ENCODE results near the gene CRYBG1. TPM values are rescaled to one million over a fixed set of nuclear protein-coding genes. Genes with fewer than 3 reads are reported as not detected.

The CRYBG1 gene
- total RNA-seq, 1 donor, result 15.5 TPM

GRCh38 chr6:106475284-106475683 is 114.8 kb downstream of the CRYBG1 start:
- H3K4me3 ChIP-seq (ENCODE audit: low read depth, low read length), result no peak overlapping the region
- TF ChIP-seq CTCF (IDR thresholded peaks at IDR 0.05; ENCODE audit: insufficient read depth, low read depth, low read length), result no peak
- no peak for DNase-seq (ENCODE audit: low read depth)

DNA sequence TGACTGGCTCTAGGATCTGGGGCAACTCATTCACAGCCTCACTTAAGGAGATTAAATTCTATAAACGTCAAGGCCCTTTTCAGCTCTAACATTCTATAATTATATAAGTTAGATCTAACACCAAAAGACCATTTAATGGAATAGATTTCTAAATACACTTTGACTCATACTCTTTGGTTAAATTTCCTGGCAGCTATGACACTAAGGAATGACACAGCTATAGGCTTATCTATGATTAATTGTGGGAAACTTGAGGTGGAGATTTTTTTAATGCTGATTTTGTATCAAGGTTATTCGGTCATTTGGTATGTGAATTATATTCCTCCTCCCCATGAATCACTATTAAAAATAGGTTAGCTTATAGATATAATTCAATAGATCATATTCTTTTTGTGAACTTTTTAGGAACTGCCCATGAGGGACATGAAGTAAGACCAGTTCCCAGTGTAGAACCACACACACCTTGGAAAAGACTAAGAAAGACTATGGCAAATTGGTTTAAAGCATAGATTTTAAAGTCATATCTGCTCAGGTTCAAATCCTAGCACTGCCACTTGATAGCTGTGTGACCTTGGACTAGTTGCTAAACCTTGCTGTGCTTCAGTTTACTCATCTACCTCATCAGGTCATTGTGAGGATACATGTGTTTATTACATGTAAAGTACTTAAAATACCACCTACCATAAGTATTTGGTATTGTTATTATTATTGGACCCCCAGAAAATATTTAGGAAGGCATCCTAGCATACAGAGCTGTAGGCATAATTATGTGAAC is 116.0 kb downstream of the CRYBG1 start:
- TF ChIP-seq CTCF (IDR thresholded peaks at IDR 0.05; ENCODE audit: insufficient read depth, low read depth, low read length), result no peak
- peak; percentile 12 for DNase-seq (ENCODE audit: low read depth)
- H3K4me3 ChIP-seq (ENCODE audit: low read depth, low read length), result no peak overlapping the region

DNA sequence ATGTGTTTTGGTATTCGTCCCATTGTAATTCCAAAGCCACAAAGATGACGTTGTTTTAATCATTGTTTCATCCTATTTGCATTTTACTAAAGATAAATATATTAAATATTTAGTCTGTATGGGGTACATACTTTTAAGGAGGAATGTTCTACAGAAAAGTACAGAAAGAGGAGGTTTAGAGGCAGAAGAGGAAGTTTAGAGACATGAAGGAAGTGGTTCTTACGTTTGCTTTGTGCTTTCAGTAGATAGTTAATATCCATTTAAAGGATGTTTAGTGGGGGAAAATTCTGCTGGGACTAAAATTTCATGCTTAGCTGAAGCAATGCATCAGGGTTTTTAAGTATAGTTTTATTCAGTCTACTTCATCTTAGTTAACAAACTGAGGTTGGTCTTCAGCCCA is 116.6 kb downstream of the CRYBG1 start:
- DNase-seq (ENCODE audit: low read depth), result no peak
- H3K4me3 ChIP-seq (ENCODE audit: low read depth, low read length), result no peak overlapping the region
- TF ChIP-seq CTCF (IDR thresholded peaks at IDR 0.05; ENCODE audit: insufficient read depth, low read depth, low read length), result no peak

- DNase-seq (ENCODE audit: low read depth), result no peak
Observed at GRCh38 chr6:106477790-106478189, 117.3 kb downstream of the CRYBG1 start.

DNA sequence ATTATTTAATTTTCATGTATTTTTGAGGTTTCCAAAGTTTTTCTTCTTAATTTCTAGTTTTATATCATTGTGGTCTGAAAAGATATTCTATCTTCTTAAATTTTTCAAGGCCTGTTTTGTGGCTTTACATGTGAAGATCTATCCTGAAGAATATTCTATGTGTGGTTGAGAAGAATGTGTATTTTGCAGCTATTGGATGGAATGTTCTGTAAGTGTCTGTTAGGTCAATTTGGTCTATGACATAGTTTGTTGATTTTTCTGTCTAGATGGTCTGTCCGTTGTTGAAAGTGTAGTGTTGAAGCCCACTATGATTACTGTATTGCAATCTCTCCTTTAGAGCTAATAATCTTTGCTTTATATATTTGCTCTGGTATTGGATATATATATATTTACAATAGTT is 125.7 kb downstream of the CRYBG1 start:
- no peak for TF ChIP-seq CTCF (IDR thresholded peaks at IDR 0.05; ENCODE audit: insufficient read depth, low read depth, low read length)
- no peak overlapping the region for H3K4me3 ChIP-seq (ENCODE audit: low read depth, low read length)
- no peak for DNase-seq (ENCODE audit: low read depth)

More at GRCh38 chr6:106477790-106478189, 117.3 kb downstream of the CRYBG1 start:
- no peak for TF ChIP-seq CTCF (IDR thresholded peaks at IDR 0.05; ENCODE audit: insufficient read depth, low read depth, low read length)
- H3K4me3 ChIP-seq (ENCODE audit: low read depth, low read length), result no peak overlapping the region

GRCh38 chr6:106488494-106489370 is 128.2 kb downstream of the CRYBG1 start:
- H3K4me3 ChIP-seq (ENCODE audit: low read depth, low read length), result no peak overlapping the region
- no peak for TF ChIP-seq CTCF (IDR thresholded peaks at IDR 0.05; ENCODE audit: insufficient read depth, low read depth, low read length)
- no peak for DNase-seq (ENCODE audit: low read depth)
